ENCODE measurements around the gene LDLRAD4. TPM values are rescaled to one million over a fixed set of nuclear protein-coding genes. Genes with fewer than 3 reads are reported as not detected.
A peak's percentile ranks its signal among the peaks of the same experiment; 100 is the strongest.

LDLRAD4 gene
- total RNA-seq, 1 donor, result under 0.01 TPM

DNA sequence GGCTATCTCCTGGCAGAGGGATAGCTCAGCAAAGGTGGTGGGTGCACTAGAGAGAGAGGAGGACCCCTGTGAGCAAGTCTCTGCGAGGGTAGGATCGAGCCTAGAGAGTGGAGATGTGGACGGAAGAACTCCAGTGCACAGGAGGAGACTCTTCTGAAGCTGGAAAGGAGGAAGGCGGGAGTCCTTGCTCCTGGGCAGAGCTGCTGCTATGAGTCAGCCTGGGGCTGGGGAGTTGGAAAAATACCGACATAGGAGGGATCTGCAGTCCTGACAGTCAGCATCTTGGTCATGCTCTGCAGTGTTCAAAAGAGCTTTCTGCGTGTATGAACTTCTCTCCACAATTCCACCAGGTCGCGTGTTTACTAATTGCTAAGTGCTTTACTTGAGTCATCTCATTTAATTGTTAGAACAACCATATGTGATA, 233.8 kb downstream of the LDLRAD4 start:
- H3K36me3 ChIP-seq (ENCODE audit: insufficient read depth, low read length), result no peaks in the 10 kb centered on the region
- DNase-seq (ENCODE audit: insufficient read length, low spot score, missing footprints), result peak; percentile 94
- H3K27me3 ChIP-seq (ENCODE audit: insufficient read depth, low read length), result no peaks in the 10 kb centered on the region
- H4K20me1 ChIP-seq (ENCODE audit: insufficient read depth, low read length), result no peaks in the 10 kb centered on the region
- TF ChIP-seq, protein P1, sequence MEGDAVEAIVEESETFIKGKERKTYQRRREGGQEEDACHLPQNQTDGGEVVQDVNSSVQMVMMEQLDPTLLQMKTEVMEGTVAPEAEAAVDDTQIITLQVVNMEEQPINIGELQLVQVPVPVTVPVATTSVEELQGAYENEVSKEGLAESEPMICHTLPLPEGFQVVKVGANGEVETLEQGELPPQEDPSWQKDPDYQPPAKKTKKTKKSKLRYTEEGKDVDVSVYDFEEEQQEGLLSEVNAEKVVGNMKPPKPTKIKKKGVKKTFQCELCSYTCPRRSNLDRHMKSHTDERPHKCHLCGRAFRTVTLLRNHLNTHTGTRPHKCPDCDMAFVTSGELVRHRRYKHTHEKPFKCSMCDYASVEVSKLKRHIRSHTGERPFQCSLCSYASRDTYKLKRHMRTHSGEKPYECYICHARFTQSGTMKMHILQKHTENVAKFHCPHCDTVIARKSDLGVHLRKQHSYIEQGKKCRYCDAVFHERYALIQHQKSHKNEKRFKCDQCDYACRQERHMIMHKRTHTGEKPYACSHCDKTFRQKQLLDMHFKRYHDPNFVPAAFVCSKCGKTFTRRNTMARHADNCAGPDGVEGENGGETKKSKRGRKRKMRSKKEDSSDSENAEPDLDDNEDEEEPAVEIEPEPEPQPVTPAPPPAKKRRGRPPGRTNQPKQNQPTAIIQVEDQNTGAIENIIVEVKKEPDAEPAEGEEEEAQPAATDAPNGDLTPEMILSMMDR (IDR thresholded peaks at IDR 0.05; ENCODE audit: extremely low read depth, low read depth, low read length), result no peak
- H3K4me3 ChIP-seq (ENCODE audit: insufficient read depth, low read length), result no peak overlapping the region
- H3K4me1 ChIP-seq (ENCODE audit: insufficient read depth, low read length), result peaks cover 7% of the 10 kb centered on the region
- no peak overlapping the region for H2AFZ ChIP-seq (ENCODE audit: low read length)
- H3K27ac ChIP-seq (ENCODE audit: low read depth, low read length), result no peak overlapping the region
- no peaks in the 10 kb centered on the region for H3K9me3 ChIP-seq (ENCODE audit: low read depth, low read length)
- no peaks in the 10 kb centered on the region for H3K79me2 ChIP-seq (ENCODE audit: insufficient read depth, low read length)
- H3K4me2 ChIP-seq (ENCODE audit: insufficient read depth, low read length), result no peak overlapping the region

- Histone ChIP-seq H2AFZ (ENCODE audit: low read length) (no peak overlapping the region), H3K9me3 (ENCODE audit: low read depth, low read length) (no peaks in the 10 kb centered on the region), H3K27ac (ENCODE audit: low read depth, low read length) (no peak overlapping the region), H3K4me1 (ENCODE audit: insufficient read depth, low read length) (no peaks in the 10 kb centered on the region), H4K20me1 (ENCODE audit: insufficient read depth, low read length) (no peaks in the 10 kb centered on the region), H3K36me3 (ENCODE audit: insufficient read depth, low read length) (no peaks in the 10 kb centered on the region), H3K4me3 (ENCODE audit: insufficient read depth, low read length) (no peak overlapping the region), H3K27me3 (ENCODE audit: insufficient read depth, low read length) (no peaks in the 10 kb centered on the region), H3K79me2 (ENCODE audit: insufficient read depth, low read length) (no peaks in the 10 kb centered on the region), H3K4me2 (ENCODE audit: insufficient read depth, low read length) (no peak overlapping the region)
- TF ChIP-seq, protein P1 (IDR thresholded peaks at IDR 0.05; ENCODE audit: extremely low read depth, low read depth, low read length), result no peak
- DNase-seq (ENCODE audit: insufficient read length, low spot score, missing footprints), result peak; percentile 69
Measured at GRCh38 chr18:13452871-13453680, 234.5 kb downstream of the LDLRAD4 start.

GRCh38 chr18:13453714-13454113, 235.2 kb downstream of the LDLRAD4 start:
- Histone ChIP-seq H3K4me2 (ENCODE audit: insufficient read depth, low read length) (no peak overlapping the region), H2AFZ (ENCODE audit: low read length) (no peak overlapping the region), H3K36me3 (ENCODE audit: insufficient read depth, low read length) (no peaks in the 10 kb centered on the region), H4K20me1 (ENCODE audit: insufficient read depth, low read length) (no peaks in the 10 kb centered on the region), H3K27me3 (ENCODE audit: insufficient read depth, low read length) (no peaks in the 10 kb centered on the region), H3K27ac (ENCODE audit: low read depth, low read length) (no peak overlapping the region), H3K4me1 (ENCODE audit: insufficient read depth, low read length) (no peaks in the 10 kb centered on the region), H3K79me2 (ENCODE audit: insufficient read depth, low read length) (no peaks in the 10 kb centered on the region), H3K9me3 (ENCODE audit: low read depth, low read length) (no peaks in the 10 kb centered on the region), H3K4me3 (ENCODE audit: insufficient read depth, low read length) (no peak overlapping the region)
- no peak for DNase-seq (ENCODE audit: insufficient read length, low spot score, missing footprints)
- TF ChIP-seq, protein P1 (IDR thresholded peaks at IDR 0.05; ENCODE audit: extremely low read depth, low read depth, low read length), result no peak

GRCh38 chr18:13454363-13455150, 236.0 kb downstream of the LDLRAD4 start:
- Histone ChIP-seq H3K36me3 (ENCODE audit: insufficient read depth, low read length) (no peaks in the 10 kb centered on the region), H3K4me2 (ENCODE audit: insufficient read depth, low read length) (no peak overlapping the region), H3K4me1 (ENCODE audit: insufficient read depth, low read length) (no peaks in the 10 kb centered on the region), H3K79me2 (ENCODE audit: insufficient read depth, low read length) (no peaks in the 10 kb centered on the region), H4K20me1 (ENCODE audit: insufficient read depth, low read length) (no peaks in the 10 kb centered on the region), H3K9me3 (ENCODE audit: low read depth, low read length) (no peaks in the 10 kb centered on the region), H2AFZ (ENCODE audit: low read length) (no peak overlapping the region), H3K27ac (ENCODE audit: low read depth, low read length) (no peak overlapping the region), H3K4me3 (ENCODE audit: insufficient read depth, low read length) (no peak overlapping the region), H3K27me3 (ENCODE audit: insufficient read depth, low read length) (no peaks in the 10 kb centered on the region)
- peak; percentile 73 for DNase-seq (ENCODE audit: insufficient read length, low spot score, missing footprints)
- TF ChIP-seq, protein P1 (IDR thresholded peaks at IDR 0.05; ENCODE audit: extremely low read depth, low read depth, low read length), result no peak
